ENCODE data around the gene INO80C. TPM values are rescaled to one million over a fixed set of nuclear protein-coding genes. Genes with fewer than 3 reads are reported as not detected.

INO80C gene
- total RNA-seq, 4 donors from 2014 or later = 5.3 to 6.4 (median 5.5) TPM

DNA sequence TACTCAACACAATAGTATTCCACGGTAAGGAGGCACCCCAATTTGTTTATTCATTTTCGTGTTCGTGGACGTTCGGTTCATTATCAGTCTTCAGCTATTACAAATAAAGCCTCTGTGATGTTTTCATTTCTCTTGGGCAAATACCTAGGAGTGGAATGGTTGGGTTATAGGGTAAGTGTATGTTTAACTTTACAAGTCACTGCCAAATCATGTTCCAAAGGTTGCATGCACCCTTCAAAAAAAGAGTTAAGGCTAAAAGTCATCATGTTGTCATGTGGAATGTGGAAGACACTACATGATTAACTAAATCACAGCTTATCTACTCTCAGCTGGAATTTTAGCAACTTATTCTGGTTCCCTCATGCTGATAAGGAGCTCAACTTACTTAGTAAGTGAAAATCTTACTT lies 15.8 kb downstream of the INO80C start:
- DNase-seq (no peak), ATAC-seq (no peak)
- intact Hi-C loops (cut with DNase I; ENCODE audit: low total_unique reads) (no loop called here), in situ Hi-C loops (cut with MboI; ENCODE audit: low sequenced_read_pairs in 4 of 4) (no loop called here)
- no peaks in the 10 kb centered on the region for H3K27me3 ChIP-seq
- H3K4me1 ChIP-seq = peaks cover 0 to 13% of the 10 kb centered on the region in 2 donors
- no peak overlapping the region for H3K4me3 ChIP-seq
- no peaks in the 10 kb centered on the region for H3K36me3 ChIP-seq
- no peak overlapping the region for H3K27ac ChIP-seq
- TF ChIP-seq, protein P1, sequence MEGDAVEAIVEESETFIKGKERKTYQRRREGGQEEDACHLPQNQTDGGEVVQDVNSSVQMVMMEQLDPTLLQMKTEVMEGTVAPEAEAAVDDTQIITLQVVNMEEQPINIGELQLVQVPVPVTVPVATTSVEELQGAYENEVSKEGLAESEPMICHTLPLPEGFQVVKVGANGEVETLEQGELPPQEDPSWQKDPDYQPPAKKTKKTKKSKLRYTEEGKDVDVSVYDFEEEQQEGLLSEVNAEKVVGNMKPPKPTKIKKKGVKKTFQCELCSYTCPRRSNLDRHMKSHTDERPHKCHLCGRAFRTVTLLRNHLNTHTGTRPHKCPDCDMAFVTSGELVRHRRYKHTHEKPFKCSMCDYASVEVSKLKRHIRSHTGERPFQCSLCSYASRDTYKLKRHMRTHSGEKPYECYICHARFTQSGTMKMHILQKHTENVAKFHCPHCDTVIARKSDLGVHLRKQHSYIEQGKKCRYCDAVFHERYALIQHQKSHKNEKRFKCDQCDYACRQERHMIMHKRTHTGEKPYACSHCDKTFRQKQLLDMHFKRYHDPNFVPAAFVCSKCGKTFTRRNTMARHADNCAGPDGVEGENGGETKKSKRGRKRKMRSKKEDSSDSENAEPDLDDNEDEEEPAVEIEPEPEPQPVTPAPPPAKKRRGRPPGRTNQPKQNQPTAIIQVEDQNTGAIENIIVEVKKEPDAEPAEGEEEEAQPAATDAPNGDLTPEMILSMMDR (IDR thresholded peaks at IDR 0.05 in 4 of 5, conservative IDR thresholded peaks at IDR 0.05 in 1 of 5) = no peak
- TF ChIP-seq POLR2A (IDR thresholded peaks at IDR 0.05) = no peak
- H3K9me3 ChIP-seq = no peaks in the 10 kb centered on the region

DNA sequence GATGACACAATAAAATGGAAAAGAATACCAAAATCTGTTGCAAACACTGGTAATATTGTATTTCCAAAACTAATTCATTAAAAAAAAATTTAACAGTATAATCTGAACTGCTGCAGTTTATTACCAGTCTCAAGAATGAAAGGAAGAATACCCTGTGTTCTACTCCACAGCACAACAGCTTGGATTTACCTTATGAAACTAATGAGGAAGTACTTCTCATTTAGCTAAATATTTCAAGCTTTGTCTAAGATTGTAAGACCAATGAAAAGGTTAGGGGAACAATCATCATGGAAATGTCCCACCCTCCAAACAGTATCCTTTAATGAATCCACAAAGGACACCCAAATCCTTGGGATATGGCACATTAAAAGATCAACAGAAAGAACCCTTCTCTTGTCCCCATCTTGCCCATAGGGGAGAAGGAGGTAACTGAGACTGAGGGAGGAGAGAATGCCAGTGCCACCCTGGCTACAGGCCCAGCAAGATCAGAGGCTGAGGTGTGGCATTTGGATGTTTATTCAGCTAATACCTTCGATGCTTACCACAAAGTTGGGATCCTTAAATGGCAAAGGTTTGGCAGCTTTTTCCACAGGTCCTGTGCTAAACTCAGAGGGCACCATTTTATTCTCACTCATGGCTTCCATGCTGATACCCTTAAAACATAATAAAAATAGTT lies 17.7 kb downstream of the INO80C start:
- Histone ChIP-seq H3K4me3 (no peak overlapping the region), H3K9me3 (no peaks in the 10 kb centered on the region), H3K27me3 (no peaks in the 10 kb centered on the region), H3K36me3 (peaks cover 0 to 11% of the 10 kb centered on the region in 2 donors), H3K27ac (no peak overlapping the region), H3K4me1 (peaks cover 0 to 13% of the 10 kb centered on the region in 2 donors)
- intact Hi-C loops (cut with DNase I; ENCODE audit: low total_unique reads) = no loop called here
- TF ChIP-seq POLR2A (IDR thresholded peaks at IDR 0.05) = no peak
- TF ChIP-seq, protein P1 (IDR thresholded peaks at IDR 0.05 in 4 of 5, conservative IDR thresholded peaks at IDR 0.05 in 1 of 5) = no peak
- DNase-seq (no peak), ATAC-seq (no peak)
- in situ Hi-C loops (cut with MboI; ENCODE audit: low sequenced_read_pairs in 4 of 4) = no loop called here

DNA sequence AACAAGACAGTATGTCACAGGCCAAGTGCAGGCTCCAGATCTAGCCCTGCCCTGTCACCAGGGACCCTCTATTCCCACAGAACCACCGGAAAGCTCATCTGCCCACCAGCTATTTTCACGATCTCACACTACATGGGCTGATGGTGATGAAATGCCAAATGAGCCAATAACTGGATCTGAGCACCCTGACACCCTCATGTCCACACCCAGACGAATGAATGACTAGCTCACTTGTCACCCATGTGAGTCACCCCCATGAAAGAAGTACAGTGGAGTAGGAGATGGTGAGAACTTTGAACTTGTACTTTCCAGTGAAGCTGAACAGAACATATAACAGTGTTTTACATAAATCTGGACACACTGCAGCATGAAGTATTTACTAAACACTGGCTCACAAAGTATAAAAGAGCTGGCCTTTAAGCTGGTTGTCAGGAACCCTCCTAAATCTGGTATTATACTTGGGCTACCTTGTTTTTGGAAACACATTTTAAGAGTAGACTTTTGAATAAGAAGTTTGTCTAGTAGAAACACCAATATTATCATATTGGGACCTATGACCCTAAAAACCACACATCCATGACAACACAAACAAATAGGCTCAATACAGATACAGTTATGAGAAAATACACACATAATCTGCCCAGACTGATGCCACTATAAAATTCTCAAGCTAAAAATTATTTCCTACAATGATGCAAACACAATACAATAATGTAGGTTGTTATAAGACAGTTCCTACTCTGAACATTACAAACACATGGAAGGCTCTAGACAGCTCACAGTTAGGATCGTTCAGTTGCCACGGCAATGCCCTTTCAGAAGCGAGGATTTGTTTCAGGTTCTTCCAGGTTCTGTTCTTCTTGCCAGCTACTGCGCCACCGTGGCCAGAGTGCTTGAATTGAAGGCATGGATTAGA lies 19.0 kb downstream of the INO80C start:
- Histone ChIP-seq H3K27ac (no peak overlapping the region), H3K36me3 (peaks cover 0 to 12% of the 10 kb centered on the region in 2 donors), H3K27me3 (no peaks in the 10 kb centered on the region), H3K4me3 (no peak overlapping the region), H3K9me3 (no peaks in the 10 kb centered on the region), H3K4me1 (peaks cover 0 to 13% of the 10 kb centered on the region in 2 donors)
- DNase-seq (no peak), ATAC-seq (peak in 1 of 2 donors; percentile 24)
- no peak for TF ChIP-seq POLR2A (IDR thresholded peaks at IDR 0.05)
- TF ChIP-seq, protein P1 (IDR thresholded peaks at IDR 0.05 in 4 of 5, conservative IDR thresholded peaks at IDR 0.05 in 1 of 5) = no peak
- intact Hi-C loops (cut with DNase I; ENCODE audit: low total_unique reads) (no loop called here), in situ Hi-C loops (cut with MboI; ENCODE audit: low sequenced_read_pairs in 4 of 4) (no loop called here)

DNA sequence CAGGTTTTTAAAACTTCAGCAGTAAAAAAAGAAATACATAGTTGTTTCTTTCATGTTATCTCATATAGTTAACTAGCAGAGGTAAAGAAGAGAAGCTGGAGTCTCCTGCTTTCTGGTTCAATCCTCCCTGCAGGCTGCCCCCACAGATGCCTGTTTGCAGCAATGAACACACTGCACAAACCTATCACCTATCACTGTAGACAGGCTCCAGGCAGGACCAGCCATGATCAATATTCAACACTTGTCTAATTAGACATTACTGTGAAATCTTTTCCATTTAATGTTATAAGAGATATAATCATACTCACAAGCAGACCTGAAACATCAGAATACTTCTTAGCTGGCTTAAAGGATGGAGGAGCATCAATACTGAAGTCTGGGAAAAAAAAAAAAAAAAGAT lies 19.8 kb downstream of the INO80C start:
- intact Hi-C loops (cut with DNase I; ENCODE audit: low total_unique reads) = no loop called here
- Histone ChIP-seq H3K36me3 (peaks cover 0 to 12% of the 10 kb centered on the region in 2 donors), H3K27me3 (no peaks in the 10 kb centered on the region), H3K4me1 (peaks cover 0 to 13% of the 10 kb centered on the region in 2 donors), H3K27ac (no peak overlapping the region), H3K9me3 (no peaks in the 10 kb centered on the region), H3K4me3 (no peak overlapping the region)
- in situ Hi-C loops (cut with MboI; ENCODE audit: low sequenced_read_pairs in 4 of 4) = no loop called here
- TF ChIP-seq, protein P1 (IDR thresholded peaks at IDR 0.05 in 4 of 5, conservative IDR thresholded peaks at IDR 0.05 in 1 of 5) = no peak
- no peak for TF ChIP-seq POLR2A (IDR thresholded peaks at IDR 0.05)
- ATAC-seq = no peak
- no peak for DNase-seq

All from gastrocnemius medialis (tissue), 4 donors.